HCT116 (cell line): ENCODE data around the gene CD160. TPM values are rescaled to one million over a fixed set of nuclear protein-coding genes. Genes with fewer than 3 reads are reported as not detected.

Experiments used
- ATAC-seq: fragments of 200-7000 bp; cut with Tn5 transposase; 2 replicates; pipeline ENCODE4 v1.9.1; 2020; ENCODE audit warnings: mild to moderate bottlenecking, moderate library complexity
- BruUV-seq: library from RNA; stranded (reverse); fragments of 400-500 nt; replicated peaks from 2 replicates; lab custom pipeline; 2021; lab: Mats Ljungman, UMichigan
- CTCF ChIA-PET: fragments of 300-600 bp; sonication (Branson Sonifier 250); formaldehyde crosslinking; loops from one replicate; lab custom pipeline; 2021; ENCODE audit warnings: antibody characterized with exemption; lab: Charles Lee
- POLR2A ChIA-PET: fragments of 300-600, 350-600 bp; sonication (Branson Sonifier 250); formaldehyde crosslinking; loops from one replicate; lab custom pipeline; 2021; ENCODE audit warnings: antibody characterized with exemption; lab: Charles Lee
- RAD21 ChIA-PET, 2 experiments: fragments of 300-600 bp; sonication (Branson Sonifier 250); formaldehyde crosslinking; loops; one replicate each; lab custom pipeline; 2023; ENCODE audit warnings: low total read pairs in 2 of 2; ENCODE audit not compliant: uncharacterized antibody in 2 of 2, unreplicated experiment in 2 of 2, low non-redundant PET in 1 of 2; lab: Charles Lee
- DNase-seq: peaks from one replicate; pipeline ENCODE4 v3.0.0-alpha.2; 2010; ENCODE audit warnings: low read depth, low spot score
- H2AFZ ChIP-seq: fragments of 200-600 bp; shearing (Covaris generic), sonication (generic); 2 replicates; pipeline ENCODE4 v1.6.1; 2017; ENCODE audit warnings: low read depth, mixed run types, mixed read lengths, antibody characterized with exemption, low read length; ENCODE audit not compliant: poor library complexity, severe bottlenecking
- H3K27ac ChIP-seq: 2 replicates; pipeline ENCODE4 v1.5.1; 2012; ENCODE audit warnings: low read depth, low read length
- H3K27me3 ChIP-seq: fragments of 200-600 bp; sonication (generic); 2 replicates; pipeline ENCODE4 v1.6.1; 2016; ENCODE audit warnings: mixed run types, low read length, mixed read lengths; ENCODE audit not compliant: insufficient read depth
- H3K36me3 ChIP-seq, 2 experiments: fragments of 200-500 bp in 1 of 2; fragments of 200-600 bp in 1 of 2; sonication (Bioruptor generic) in 1 of 2; sonication (generic) in 1 of 2; 2 replicates each; pipeline versions ENCODE4 v1.5.1 to v1.6.1; 2014 to 2016; ENCODE audit warnings: low read length in 2 of 2, inconsistent platforms in 1 of 2, mixed read lengths in 1 of 2, mixed run types in 1 of 2; ENCODE audit not compliant: insufficient read depth in 2 of 2, control insufficient read depth in 1 of 2
- H3K4me1 ChIP-seq, 2 experiments: fragments of 200-600 bp in 1 of 2; sonication (generic) in 1 of 2; 2 replicates each; pipeline versions ENCODE4 v1.5.1 to v1.6.1; 2012 to 2017; ENCODE audit warnings: low read length in 2 of 2, inconsistent platforms in 1 of 2, mild to moderate bottlenecking in 1 of 2, mixed read lengths in 1 of 2, mixed run types in 1 of 2, moderate library complexity in 1 of 2; ENCODE audit not compliant: insufficient read depth in 2 of 2, control insufficient read depth in 1 of 2
- H3K4me2 ChIP-seq: fragments of 200-600 bp; sonication (generic); 2 replicates; pipeline ENCODE4 v1.6.1; 2017; ENCODE audit warnings: mixed run types, low read length, mixed read lengths
- H3K4me3 ChIP-seq, 2 experiments: fragments of 200-600 bp in 1 of 2; sonication (generic) in 1 of 2; replicated peaks in 1 of 2; 2 replicates each; pipeline ENCODE4 v1.5.1; 2011 to 2016; ENCODE audit warnings: low read length in 2 of 2, control low read depth in 1 of 2, low read depth in 1 of 2, mild to moderate bottlenecking in 1 of 2, mixed read lengths in 1 of 2, mixed run types in 1 of 2
- H3K79me2 ChIP-seq: fragments of 200-600 bp; sonication (generic); 2 replicates; pipeline ENCODE4 v1.6.1; 2017; ENCODE audit warnings: mild to moderate bottlenecking, mixed run types, low read length, moderate library complexity, mixed read lengths; ENCODE audit not compliant: insufficient read depth
- H3K9ac ChIP-seq: fragments of 200-600 bp; sonication (generic); 2 replicates; pipeline ENCODE4 v1.6.1; 2016; ENCODE audit warnings: low read length, mixed read lengths
- H3K9me2 ChIP-seq: fragments of 200-600 bp; sonication (generic), shearing (Covaris generic); 2 replicates; pipeline ENCODE4 v1.6.1; 2017; ENCODE audit warnings: mixed run types, mild to moderate bottlenecking, moderate library complexity; ENCODE audit not compliant: insufficient read depth
- H3K9me3 ChIP-seq, 2 experiments: fragments of 200-500 bp in 1 of 2; fragments of 200-600 bp in 1 of 2; sonication (Bioruptor generic) in 1 of 2; sonication (generic) in 1 of 2; 2 replicates each; pipeline ENCODE4 v1.6.1; 2014 to 2017; ENCODE audit warnings: low read length in 2 of 2, mixed read lengths in 2 of 2, inconsistent platforms in 1 of 2, low read depth in 1 of 2, mild to moderate bottlenecking in 1 of 2, mixed run types in 1 of 2, moderate library complexity in 1 of 2; ENCODE audit not compliant: control insufficient read depth in 1 of 2, insufficient read depth in 1 of 2
- H4K20me1 ChIP-seq: fragments of 200-600 bp; sonication (generic), shearing (Covaris generic); 2 replicates; pipeline ENCODE4 v1.6.1; 2017; ENCODE audit warnings: mixed run types, mild to moderate bottlenecking, moderate library complexity; ENCODE audit not compliant: insufficient read depth
- EGR1 ChIP-seq: IDR thresholded peaks from 2 replicates; pipeline ENCODE4 v1.6.1; 2012; ENCODE audit warnings: low read depth
- ZFX ChIP-seq: fragments of 450-650 bp; IDR thresholded peaks from 2 replicates; pipeline ENCODE4 v1.6.1; 2017
- intact Hi-C: fragments of 100-400 bp; cut with micrococcal nuclease; formaldehyde crosslinking; loops from 2 replicates; pipeline ENCODE4 v1.10.0; 2022
- total RNA-seq: library from RNA; stranded (reverse); gene quantifications from one replicate; pipeline ENCODE4 v1.2.1, GENCODE V29; 2021; ENCODE audit not compliant: unreplicated experiment

The CD160 gene
- total RNA-seq, 1 experiment from 2014 or later = not detected

DNA sequence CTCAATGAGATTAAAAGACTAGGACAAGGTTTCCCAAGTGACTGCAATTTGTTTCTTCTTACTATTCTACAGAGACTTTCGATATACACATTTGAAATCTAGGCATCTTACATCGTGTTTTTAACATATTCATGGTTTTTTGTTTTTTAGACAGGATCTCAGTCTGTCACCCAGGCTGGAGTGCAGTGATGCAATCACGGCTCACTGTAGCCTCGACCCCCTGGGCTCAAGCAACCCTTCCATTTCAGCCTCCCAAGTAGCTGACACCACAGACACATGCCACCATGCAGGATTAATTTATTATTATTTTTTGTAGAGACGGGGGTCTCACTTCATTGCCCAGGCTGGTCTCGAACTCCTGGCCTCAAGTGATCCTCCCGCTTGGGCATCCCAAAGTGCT lies 13.7 kb upstream of the CD160 start:
- POLR2A ChIA-PET = no interaction called here
- CTCF ChIA-PET = no interaction called here
- peaks cover 4 to 27% of the 10 kb centered on the region in 2 experiments; a peak in 3 of 4 replicates for H3K4me1 ChIP-seq
- H3K27me3 ChIP-seq = no peaks in the 10 kb centered on the region
- DNase-seq = no peak
- no peaks in the 10 kb centered on the region for H3K36me3 ChIP-seq
- no peaks in the 10 kb centered on the region for H3K79me2 ChIP-seq
- no peak overlapping the region for H3K9ac ChIP-seq
- no peak overlapping the region for H2AFZ ChIP-seq
- H4K20me1 ChIP-seq = no peaks in the 10 kb centered on the region
- H3K27ac ChIP-seq = no peak overlapping the region
- H3K9me3 ChIP-seq = no peaks in the 10 kb centered on the region
- no peak overlapping the region for H3K4me3 ChIP-seq
- TF ChIP-seq EGR1 = 0 out of 2 replicates have a peak, but pooled peaks have one; percentile 16
- TF ChIP-seq ZFX = no peak
- H3K9me2 ChIP-seq = no peaks in the 10 kb centered on the region
- ATAC-seq = no peak
- RAD21 ChIA-PET = no interaction called here
- no TSS peak for BruUV-seq
- intact Hi-C loops = no loop called here
- H3K4me2 ChIP-seq = peak overlapping the region; percentile 41

DNA sequence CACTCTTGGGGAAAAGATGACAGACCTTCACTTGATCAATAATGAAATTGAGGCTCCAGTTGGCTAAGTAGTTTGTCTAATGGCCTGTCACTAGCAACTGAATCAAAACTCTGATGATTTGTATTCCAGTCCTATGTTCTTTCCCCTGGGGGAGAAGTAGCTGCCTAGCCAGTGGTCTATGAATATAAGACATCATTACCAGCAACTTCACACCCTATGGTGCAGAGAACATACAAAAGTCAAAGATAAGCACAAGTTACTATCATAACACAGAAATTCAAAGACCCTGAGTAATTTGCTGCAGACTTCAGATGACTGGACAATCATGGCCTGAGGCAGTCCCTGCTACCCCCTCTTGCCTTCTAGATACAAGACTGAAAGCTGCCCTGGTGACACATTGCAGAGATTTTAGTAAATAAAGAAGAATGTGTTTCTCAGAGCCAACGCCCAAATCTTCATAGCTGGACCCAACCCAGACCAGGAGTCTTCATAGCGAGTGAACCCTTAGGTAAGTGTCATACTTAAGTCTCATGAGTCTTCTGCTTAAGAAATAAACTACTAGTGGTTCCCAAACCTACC lies 13.1 kb upstream of the CD160 start:
- Histone ChIP-seq H3K4me2 (peak overlapping the region; percentile 41), H3K79me2 (no peaks in the 10 kb centered on the region), H3K27ac (no peak overlapping the region), H3K27me3 (no peaks in the 10 kb centered on the region), H2AFZ (no peak overlapping the region), H3K4me1 (peaks cover 4 to 27% of the 10 kb centered on the region in 2 experiments; a peak in 3 of 4 replicates), H4K20me1 (no peaks in the 10 kb centered on the region), H3K9me2 (no peaks in the 10 kb centered on the region), H3K4me3 (no peak overlapping the region), H3K9me3 (no peaks in the 10 kb centered on the region), H3K9ac (0 out of 2 replicates have a peak overlapping the region, but pooled peaks have one; percentile 10), H3K36me3 (no peaks in the 10 kb centered on the region)
- DNase-seq (peak; percentile 21), ATAC-seq (peak; percentile 76)
- RAD21 ChIA-PET = no interaction called here
- POLR2A ChIA-PET = no interaction called here
- CTCF ChIA-PET = no interaction called here
- TF ChIP-seq EGR1 = no peak
- intact Hi-C loops = no loop called here
- BruUV-seq = no TSS peak
